Inflammatory macrophage treated with lipopolysaccharide for 1 hour (primary cell): Measurements from ENCODE around the gene ACOT12.

Experiments
- DNase-seq, 2 donors: peaks; one replicate each; pipeline ENCODE4 v3.0.0-alpha.2; 2020 to 2022

ACOT12 gene

DNA sequence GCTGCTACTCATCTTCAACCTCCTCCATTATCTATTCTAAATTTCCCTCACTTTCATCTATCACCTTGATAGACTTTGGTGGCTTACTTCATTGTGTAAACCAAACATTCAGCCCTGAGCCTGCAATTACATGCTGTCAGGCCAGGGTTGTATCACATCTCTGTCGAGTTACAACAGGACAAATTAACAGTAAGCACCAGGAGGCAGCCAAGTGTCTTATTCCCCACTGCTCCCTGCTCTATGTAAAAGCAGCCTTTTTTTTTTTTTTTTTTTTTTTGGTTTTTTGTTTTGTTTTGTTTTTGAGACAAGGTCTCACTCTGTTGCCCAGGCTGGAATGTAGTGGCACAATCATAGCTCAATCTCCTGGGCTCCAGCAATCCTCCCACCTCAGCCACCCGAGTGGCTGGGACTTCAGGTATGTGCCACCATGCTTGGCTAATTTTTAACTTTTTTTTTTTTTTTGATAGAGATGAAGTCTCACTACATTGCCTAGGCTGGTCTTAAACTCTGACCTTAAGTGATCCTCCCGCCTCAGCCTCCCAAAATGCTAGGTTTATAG lies 107.8 kb downstream of the ACOT12 start:
- DNase-seq = no peak

DNA sequence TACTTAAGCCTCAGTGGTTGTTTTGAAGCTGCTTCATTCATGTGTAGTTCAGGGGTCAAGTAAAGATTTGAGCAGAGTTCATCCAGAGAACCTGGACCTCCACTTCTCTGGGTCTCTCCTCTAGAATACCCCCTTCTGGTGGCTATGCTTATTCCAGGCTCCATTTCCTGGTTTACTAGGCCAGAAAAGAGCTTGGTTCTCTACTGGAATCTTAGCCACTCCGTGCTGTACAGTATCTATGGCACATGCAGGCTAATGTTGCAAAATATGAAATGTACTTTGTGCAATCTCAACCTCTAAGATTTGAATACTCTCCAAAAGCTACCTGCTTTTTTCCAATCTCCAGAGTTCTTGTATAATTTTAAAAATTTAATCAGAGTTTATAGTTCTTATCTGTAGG lies 110.0 kb downstream of the ACOT12 start:
- no peak for DNase-seq
